ENCODE data around the gene MAP3K13. TPM values are rescaled to one million over a fixed set of nuclear protein-coding genes. Genes with fewer than 3 reads are reported as not detected.
"Not testable (repeated sequence)": the region's sequence is repeated elsewhere in the genome, so short reads cannot be mapped to it uniquely, and the experiment has no call there.

Gene MAP3K13
- total RNA-seq, 1 donor = 16.3 TPM

DNA sequence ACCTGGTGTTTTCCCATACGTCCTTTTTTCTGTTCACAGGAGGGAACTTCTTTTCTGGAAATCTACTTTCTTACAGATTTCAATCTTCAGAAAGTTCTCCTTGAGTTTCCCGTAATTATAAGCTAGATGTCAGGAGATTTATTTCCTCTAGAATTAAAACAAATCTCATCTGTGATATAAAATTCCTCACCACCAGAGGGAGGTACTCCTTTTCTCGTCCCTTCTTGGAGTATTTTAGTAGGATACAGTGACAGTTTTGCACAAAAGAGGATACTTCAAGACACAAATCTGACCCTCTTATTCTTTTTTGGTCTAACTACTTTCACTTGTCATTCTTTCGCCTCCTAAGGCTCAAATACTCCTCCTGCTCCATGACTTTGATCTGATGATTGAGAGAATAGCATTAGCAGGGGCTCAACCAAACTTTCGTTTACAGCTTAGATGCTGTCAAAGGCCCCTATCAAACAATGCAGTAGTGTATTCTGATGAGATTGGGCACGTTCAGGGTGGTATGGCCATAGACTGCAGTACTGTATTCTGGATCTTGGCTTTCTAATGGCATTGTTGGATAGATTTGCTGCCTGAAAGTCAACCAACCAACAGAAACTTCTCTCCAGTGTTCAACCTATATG is 97.9 kb downstream of the MAP3K13 start:
- Histone ChIP-seq H3K4me1 (ENCODE audit: insufficient read depth, low read length) (no peaks in the 10 kb centered on the region), H3K9me3 (ENCODE audit: low read depth, low read length) (no peaks in the 10 kb centered on the region), H2AFZ (ENCODE audit: low read length) (no peak overlapping the region), H3K4me2 (ENCODE audit: insufficient read depth, low read length) (no peak overlapping the region), H4K20me1 (ENCODE audit: insufficient read depth, low read length) (no peaks in the 10 kb centered on the region), H3K36me3 (ENCODE audit: insufficient read depth, low read length) (no peaks in the 10 kb centered on the region), H3K79me2 (ENCODE audit: insufficient read depth, low read length) (no peaks in the 10 kb centered on the region), H3K27ac (ENCODE audit: low read depth, low read length) (no peak overlapping the region), H3K4me3 (ENCODE audit: insufficient read depth, low read length) (no peak overlapping the region), H3K27me3 (ENCODE audit: insufficient read depth, low read length) (no peaks in the 10 kb centered on the region)
- TF ChIP-seq, protein P1, sequence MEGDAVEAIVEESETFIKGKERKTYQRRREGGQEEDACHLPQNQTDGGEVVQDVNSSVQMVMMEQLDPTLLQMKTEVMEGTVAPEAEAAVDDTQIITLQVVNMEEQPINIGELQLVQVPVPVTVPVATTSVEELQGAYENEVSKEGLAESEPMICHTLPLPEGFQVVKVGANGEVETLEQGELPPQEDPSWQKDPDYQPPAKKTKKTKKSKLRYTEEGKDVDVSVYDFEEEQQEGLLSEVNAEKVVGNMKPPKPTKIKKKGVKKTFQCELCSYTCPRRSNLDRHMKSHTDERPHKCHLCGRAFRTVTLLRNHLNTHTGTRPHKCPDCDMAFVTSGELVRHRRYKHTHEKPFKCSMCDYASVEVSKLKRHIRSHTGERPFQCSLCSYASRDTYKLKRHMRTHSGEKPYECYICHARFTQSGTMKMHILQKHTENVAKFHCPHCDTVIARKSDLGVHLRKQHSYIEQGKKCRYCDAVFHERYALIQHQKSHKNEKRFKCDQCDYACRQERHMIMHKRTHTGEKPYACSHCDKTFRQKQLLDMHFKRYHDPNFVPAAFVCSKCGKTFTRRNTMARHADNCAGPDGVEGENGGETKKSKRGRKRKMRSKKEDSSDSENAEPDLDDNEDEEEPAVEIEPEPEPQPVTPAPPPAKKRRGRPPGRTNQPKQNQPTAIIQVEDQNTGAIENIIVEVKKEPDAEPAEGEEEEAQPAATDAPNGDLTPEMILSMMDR (IDR thresholded peaks at IDR 0.05; ENCODE audit: extremely low read depth, low read depth, low read length) = peak; percentile 57
- DNase-seq (ENCODE audit: insufficient read length, low spot score, missing footprints) = peak; percentile 46

DNA sequence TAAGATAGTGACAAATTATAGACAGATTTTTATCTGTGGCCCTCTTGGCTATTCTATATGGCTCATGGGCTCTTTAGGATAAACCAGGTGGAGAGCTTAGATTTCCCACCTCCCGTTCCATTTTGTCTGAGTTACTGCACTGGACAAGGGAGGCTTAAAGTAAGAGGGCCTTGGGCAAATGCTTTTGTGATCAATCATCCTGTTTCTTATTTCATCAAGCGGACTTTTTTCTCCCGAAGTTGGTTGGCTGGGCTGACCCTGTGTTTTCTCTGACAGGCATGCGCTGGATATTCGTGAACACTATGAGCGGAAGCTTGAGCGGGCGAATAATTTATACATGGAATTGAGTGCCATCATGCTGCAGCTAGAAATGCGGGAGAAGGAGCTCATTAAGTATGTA is 102.5 kb downstream of the MAP3K13 start:
- no peak for DNase-seq (ENCODE audit: insufficient read length, low spot score, missing footprints)
- Histone ChIP-seq H3K27me3 (ENCODE audit: insufficient read depth, low read length) (no peaks in the 10 kb centered on the region), H3K79me2 (ENCODE audit: insufficient read depth, low read length) (no peaks in the 10 kb centered on the region), H3K4me1 (ENCODE audit: insufficient read depth, low read length) (no peaks in the 10 kb centered on the region), H4K20me1 (ENCODE audit: insufficient read depth, low read length) (no peaks in the 10 kb centered on the region), H3K27ac (ENCODE audit: low read depth, low read length) (no peak overlapping the region), H3K36me3 (ENCODE audit: insufficient read depth, low read length) (no peaks in the 10 kb centered on the region), H3K4me3 (ENCODE audit: insufficient read depth, low read length) (no peak overlapping the region), H3K4me2 (ENCODE audit: insufficient read depth, low read length) (no peak overlapping the region), H2AFZ (ENCODE audit: low read length) (no peak overlapping the region), H3K9me3 (ENCODE audit: low read depth, low read length) (no peaks in the 10 kb centered on the region)
- TF ChIP-seq, protein P1 (IDR thresholded peaks at IDR 0.05; ENCODE audit: extremely low read depth, low read depth, low read length) = no peak

DNA sequence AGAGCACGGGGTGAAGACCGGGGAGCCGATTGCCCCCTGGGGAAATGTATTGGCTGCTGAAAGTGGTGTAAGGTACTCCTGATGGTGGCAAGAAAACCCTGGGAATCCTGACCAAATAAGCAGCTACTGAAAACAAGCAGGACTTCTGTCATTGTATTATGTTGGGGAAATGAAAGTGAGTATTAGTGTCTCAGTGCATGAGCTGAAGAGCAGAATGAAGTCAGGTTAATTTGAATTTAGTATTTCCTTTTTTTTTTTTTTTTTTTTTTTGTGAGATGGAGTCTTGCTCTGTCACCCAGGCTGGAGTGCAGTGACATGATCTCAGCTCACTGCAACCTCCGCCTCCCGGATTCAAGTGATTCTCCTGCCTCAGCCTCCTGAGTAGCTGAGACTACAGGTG is 103.2 kb downstream of the MAP3K13 start:
- not testable (repeated sequence) for H3K4me2 ChIP-seq (ENCODE audit: insufficient read depth, low read length); H3K4me1 ChIP-seq (ENCODE audit: insufficient read depth, low read length); DNase-seq (ENCODE audit: insufficient read length, low spot score, missing footprints); H3K79me2 ChIP-seq (ENCODE audit: insufficient read depth, low read length); H2AFZ ChIP-seq (ENCODE audit: low read length); H4K20me1 ChIP-seq (ENCODE audit: insufficient read depth, low read length); H3K36me3 ChIP-seq (ENCODE audit: insufficient read depth, low read length); H3K9me3 ChIP-seq (ENCODE audit: low read depth, low read length); H3K27me3 ChIP-seq (ENCODE audit: insufficient read depth, low read length); H3K27ac ChIP-seq (ENCODE audit: low read depth, low read length); H3K4me3 ChIP-seq (ENCODE audit: insufficient read depth, low read length)

DNA sequence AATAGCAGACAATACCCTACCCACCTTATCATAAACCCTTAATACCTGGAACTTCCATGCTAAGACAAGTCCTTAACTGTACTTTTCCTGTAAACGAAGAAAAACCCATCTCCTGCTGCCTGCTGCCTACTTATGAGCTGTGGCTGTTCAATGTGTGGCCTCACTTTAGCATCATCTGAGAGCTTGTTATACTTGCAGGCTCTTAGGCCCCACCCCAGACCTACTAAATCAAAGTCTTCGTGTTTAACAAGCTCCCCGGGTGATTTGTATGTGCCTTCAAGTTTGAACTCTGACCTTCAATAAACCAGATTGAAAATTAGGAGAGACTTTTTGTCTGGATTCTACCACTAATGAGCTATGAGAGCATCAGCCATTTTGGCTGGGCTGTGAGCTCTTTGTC is 106.6 kb downstream of the MAP3K13 start:
- no peak overlapping the region for H3K27ac ChIP-seq (ENCODE audit: low read depth, low read length)
- no peaks in the 10 kb centered on the region for H3K79me2 ChIP-seq (ENCODE audit: insufficient read depth, low read length)
- H3K4me3 ChIP-seq (ENCODE audit: insufficient read depth, low read length) = no peak overlapping the region
- H3K4me1 ChIP-seq (ENCODE audit: insufficient read depth, low read length) = no peaks in the 10 kb centered on the region
- no peaks in the 10 kb centered on the region for H3K9me3 ChIP-seq (ENCODE audit: low read depth, low read length)
- H3K27me3 ChIP-seq (ENCODE audit: insufficient read depth, low read length) = no peaks in the 10 kb centered on the region
- H3K36me3 ChIP-seq (ENCODE audit: insufficient read depth, low read length) = peaks cover 5% of the 10 kb centered on the region
- no peak overlapping the region for H3K4me2 ChIP-seq (ENCODE audit: insufficient read depth, low read length)
- DNase-seq (ENCODE audit: insufficient read length, low spot score, missing footprints) = no peak
- no peaks in the 10 kb centered on the region for H4K20me1 ChIP-seq (ENCODE audit: insufficient read depth, low read length)
- TF ChIP-seq, protein P1 (IDR thresholded peaks at IDR 0.05; ENCODE audit: extremely low read depth, low read depth, low read length) = no peak
- no peak overlapping the region for H2AFZ ChIP-seq (ENCODE audit: low read length)

All from osteoblast (primary cell).